HG03460 (cell line): ENCODE measurements around the gene KRT76.

Experiments used
- ATAC-seq: cut with Tn5 transposase; IDR thresholded peaks from one replicate; pipeline ENCODE4 v1.9.1; 2021; ENCODE audit not compliant: unreplicated experiment

Gene KRT76

DNA sequence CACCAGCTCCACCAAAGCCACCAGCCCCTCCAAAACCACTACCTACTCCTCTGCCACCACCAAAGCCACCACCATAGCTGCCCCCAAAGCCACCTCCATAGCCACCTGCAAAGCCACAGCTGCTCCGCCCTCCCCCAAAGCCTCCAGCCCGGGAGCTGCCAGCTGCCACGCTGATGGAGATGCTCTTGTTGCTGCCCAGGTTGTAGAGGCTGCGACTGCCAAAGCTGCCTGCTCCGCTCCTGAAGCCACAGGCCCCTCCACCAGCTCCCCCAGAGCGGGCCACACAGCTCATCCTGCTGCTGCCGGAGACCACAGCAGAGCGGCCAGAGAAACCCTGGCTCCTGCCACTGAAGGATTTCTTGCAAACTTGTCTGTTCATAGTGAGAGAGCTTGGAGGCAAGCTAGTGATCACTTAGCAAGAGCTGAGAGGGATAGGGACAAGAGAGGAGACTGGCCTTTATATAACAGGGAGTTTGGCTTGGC lies at the start of gene KRT76:
Gene KRT76 (minus strand): TSS at position 433 of the 483 bp plus-strand sequence. CDS start 54 bp downstream, at position 379.
- ATAC-seq, result no peak

DNA sequence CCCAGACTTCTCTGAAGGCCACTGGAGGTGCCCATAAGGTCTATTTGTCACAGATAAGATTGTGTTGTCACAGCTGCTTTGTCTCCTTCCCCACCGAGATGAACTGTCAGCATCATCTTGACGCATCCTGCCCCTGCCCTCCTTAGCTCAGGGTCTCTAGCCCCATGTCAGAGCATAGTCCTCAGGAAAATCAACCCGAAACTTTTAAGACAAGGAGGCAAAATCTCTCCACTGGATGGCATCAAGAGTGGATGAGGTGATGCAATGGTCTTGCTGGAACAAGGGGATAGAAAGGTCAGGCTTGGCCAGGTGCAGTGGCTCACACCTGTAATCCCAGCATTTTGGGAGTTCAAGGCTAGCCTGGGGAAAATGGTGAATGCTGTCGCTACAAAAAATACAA lies 48.8 kb upstream of the KRT76 start:
- no peak for ATAC-seq

GRCh38 chr12:52824741-52825410 lies 47.7 kb upstream of the KRT76 start:
- ATAC-seq, result no peak

DNA sequence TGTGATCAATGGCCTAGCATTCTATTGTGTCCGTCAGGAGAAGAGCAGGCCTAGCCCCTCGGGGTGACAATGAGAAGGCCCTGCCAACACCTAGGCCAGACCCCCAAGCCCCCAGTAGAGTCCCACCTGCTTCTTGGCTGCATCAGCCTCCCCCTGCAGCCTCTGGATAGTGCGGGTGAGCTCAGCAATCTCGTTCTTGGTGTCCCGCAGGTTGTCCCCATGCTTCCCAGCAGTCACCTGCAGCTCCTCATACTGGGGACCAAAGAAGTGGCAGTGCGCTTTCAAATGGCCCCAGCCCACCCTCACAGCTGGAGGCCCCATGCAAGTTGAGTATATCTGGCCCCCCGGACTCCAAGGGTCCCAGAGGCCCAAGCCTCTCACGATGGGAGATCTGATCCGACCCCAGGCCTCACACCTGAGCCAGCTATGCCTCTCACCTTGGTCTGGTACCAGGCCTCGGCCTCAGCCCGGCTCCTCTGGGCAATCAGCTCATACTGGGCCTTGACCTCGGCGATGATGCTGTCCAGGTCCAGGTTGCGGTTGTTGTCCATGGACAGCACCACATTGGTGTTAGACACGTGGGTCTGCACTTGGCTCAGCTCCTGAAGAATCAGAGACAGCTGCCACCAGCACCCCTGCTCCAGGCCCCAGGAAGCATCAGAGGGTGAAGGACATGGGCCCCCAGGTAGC lies 46.8 kb upstream of the KRT76 start:
- no peak for ATAC-seq

- no peak for ATAC-seq
Observed at GRCh38 chr12:52822771-52823510, 45.8 kb upstream of the KRT76 start.

DNA sequence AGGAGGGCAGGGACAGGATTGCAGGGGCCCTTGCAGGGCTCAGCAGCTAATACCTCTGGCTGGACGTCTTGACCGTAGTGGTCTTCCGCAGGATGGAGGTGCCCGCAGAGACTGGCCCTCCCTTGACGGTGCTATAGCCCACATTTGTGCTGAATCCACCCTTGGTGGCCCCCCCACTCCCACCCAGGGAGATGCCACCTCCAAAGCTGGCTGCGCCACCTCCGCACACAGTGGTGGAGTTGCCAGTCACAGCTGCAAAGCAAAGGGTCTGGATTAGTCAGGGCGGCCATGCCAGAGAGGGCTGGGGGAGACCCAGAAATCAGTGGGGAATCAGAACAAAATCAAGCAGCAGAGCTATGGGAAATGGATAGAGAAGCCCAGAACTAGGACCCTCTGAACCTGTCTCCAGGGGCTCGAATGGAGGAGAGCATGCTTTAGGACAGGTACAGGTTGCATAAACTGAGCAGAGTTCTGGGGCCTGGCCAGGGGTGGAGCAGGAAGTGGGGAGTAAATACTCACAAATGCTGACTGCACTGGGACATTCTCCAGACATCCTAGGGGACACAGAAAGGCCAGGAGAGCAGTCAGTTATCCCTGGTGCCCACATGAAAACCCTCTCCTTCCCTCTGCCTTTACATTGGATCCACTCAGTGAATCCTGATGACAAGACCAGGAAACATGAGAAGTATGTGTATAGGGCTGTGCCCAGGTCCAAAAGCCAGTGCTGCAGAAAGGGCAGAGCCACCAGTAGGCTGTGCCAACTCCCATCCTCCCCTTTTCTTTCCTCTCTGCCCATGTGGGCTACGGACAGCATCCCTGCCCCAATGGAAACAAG lies 44.9 kb upstream of the KRT76 start:
- ATAC-seq, result no peak

DNA sequence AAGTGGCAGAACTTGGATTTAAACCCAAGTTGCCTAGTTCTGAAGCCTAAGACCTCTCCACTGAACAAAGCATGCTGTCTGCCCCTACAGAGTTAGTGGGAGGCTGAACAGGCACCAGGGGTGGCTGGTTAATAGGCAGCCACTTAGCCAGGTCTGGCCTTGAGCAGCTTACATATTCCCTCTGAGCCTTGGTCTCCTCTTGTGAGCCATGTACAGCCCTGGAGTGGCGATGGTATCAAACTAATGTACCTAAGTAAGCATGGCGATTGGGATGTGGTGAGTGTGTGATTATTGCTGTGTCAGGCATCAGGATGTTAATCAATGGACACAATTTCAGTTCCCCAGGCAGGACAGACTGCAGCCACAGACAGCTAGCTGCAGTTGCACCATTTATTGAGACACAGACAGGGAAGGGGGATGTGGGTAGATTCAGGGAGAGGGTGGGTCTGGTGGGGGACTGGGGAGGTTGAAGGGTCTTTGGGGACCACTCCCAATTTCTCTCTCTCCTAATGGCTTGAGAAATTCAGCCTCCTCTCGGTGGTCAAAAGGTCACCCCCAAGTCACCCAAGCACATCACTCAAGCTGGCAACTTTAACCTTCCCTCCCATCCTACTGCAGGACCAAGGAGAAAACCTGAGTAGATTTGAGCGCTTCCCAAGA lies 44.1 kb upstream of the KRT76 start:
- no peak for ATAC-seq

DNA sequence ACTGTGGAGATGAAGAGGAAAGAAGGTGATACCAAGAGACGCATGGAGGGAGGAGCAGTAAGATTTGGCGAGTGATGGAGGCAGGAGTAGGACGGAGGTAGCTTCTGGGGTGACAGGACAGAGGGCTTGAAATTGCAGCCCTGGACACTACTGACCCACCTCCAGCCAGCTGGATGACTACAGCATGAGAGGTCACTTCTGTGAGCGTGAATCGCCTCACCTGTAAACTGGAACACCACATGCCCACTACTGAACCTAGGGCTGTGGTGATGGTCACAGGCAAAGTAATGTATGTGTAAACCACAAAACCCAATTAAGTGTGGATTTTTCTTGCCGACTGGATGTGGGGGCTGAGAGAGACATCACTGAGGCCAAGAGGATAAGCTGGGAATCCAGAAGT lies 43.4 kb upstream of the KRT76 start:
- no peak for ATAC-seq

GRCh38 chr12:52819731-52820510 lies 42.8 kb upstream of the KRT76 start:
- ATAC-seq, result no peak

GRCh38 chr12:52818887-52819420 lies 41.8 kb upstream of the KRT76 start:
- ATAC-seq, result no peak

GRCh38 chr12:52818388-52818787 lies 41.2 kb upstream of the KRT76 start:
- no peak for ATAC-seq

DNA sequence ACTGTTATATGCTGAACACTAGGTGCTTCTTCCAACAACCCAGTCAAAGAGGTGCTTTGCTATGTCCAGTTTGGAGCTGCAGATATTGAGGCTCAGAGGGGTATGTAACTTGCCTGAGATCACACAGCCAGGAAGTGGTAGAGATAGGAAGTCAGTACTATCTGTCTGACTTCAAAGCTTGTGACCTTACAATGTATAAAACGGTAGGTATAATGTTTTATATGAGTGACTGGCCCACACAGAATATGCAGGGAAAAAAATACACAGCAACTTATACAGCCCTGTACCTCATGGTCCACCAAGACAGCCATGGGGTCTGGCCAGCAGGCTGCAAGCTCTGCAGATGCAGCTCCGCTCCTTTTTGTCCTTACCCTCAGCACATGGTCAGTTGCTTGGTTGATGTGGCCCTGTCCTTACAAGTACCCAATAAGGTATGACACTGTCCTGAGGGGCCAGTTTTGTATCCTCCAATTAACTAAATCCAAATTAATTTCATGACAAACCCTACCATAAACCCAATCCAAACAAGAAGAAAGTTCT lies 40.6 kb upstream of the KRT76 start:
- no peak for ATAC-seq

DNA sequence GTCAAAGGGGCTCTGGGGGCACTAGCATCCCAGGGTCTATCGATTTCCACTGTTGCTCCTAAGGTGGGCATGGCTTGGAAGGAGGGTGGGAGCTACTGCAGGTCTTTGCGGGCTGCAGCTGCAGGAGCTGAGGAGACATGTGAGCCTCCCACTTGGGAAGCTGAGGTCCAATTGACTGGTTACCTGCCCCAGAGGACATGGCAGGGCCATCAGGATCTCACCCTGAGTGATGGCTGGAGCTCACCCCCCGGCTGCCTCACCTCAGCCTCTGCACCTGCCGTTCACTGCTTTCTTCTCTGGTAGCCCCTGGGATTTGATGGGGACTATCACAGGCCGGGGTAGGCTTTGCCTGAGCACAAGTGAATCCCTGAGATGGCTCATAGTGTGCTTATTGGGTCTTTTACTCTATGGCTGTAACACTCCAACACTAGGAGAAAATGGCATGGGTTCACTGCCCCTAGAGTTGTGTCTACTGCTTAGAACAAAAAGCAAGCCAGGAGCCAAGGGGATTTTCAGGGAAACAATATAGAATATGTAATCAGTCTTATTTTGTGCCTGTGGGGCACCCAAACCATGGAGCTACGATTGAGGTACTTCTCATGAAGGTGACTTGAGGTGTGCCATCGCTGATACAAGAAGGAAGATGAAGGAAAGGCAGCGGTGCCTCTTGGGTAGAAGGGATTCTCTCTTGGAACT lies 40.0 kb upstream of the KRT76 start:
- no peak for ATAC-seq

DNA sequence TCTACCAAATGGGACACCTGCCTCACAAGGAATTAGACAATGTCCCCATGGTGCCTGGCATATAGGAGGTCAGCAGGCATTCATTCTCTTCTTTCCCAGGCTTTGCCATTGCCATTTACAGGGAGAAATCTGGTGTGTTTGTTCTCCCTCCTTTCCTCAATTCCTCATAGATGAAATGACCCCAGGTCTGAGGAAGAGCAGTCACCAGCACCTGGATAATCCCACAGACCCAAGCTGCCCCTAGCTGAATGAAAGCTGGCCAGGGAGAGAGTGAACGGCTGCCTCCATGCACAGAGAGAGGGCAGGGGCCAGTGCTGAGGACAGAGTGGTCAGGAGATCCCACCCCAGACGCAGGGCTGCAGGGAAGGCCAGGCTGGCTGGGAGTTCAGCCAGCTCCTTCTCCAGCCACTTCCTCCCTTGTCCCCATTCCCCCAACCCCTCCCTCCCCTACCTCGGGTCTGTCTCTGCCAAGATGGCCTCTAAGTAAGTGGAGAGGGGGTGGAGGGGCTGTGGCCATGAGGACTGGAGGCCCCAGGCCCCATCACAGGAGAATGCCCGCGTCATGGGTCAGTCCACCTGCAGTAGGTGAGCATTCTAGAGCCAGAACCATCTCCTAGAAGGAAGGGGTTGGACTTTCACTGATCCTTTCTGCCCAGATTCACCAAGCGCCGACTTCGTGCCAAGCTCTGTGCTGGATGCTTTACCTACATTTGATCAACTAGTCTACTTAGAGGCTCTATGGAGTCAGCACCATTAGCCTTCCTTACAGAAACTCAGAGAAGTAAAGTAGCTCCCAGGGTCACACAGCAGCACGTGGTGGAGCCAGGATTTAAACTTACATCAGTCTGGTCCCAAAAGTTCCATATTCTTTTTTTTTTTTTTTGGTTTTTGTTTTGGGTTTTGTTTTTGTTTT lies 38.8 kb upstream of the KRT76 start:
- ATAC-seq, result no peak

DNA sequence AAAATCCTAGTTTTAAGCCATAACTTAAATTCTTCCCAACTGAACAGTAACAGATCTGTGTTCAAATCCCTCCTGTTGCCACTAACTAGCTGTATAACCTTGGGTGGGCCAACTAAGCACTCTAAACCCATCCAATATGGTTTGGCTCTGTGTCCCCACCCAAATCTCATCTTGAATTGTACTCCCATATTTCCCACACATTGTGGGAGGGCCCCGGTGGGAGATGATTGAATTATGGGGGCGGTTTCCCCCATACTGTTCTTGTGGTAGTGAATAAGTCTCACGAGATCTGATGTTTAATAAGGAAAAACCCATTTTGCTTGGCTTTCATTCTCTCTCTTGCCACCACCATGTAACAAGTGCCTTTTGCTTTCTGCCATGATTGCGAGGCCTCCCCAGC lies 38.0 kb upstream of the KRT76 start:
- no peak for ATAC-seq

- ATAC-seq, result no peak
Observed at GRCh38 chr12:52814710-52815155, 37.6 kb upstream of the KRT76 start.

- ATAC-seq, result no peak
Observed at GRCh38 chr12:52813885-52814709, 37.0 kb upstream of the KRT76 start, which contains the start of gene KRT4. Gene KRT4, minus strand, starts transcription at chr12:52814116. Its CDS starts 58 bp downstream, at chr12:52814058.
